Measurements from ENCODE around the gene TFAP2E.

Gene TFAP2E

GRCh38 chr1:35594005-35594760 lies 21.1 kb downstream of the TFAP2E start:
- DNase-seq (ENCODE audit: low read depth in 1 of 2, low spot score in 1 of 2): no peak

- no peak for DNase-seq (ENCODE audit: low read depth in 1 of 2, low spot score in 1 of 2)
Measured at GRCh38 chr1:35595684-35596083, 22.6 kb downstream of the TFAP2E start.

GRCh38 chr1:35597870-35598269 lies 24.8 kb downstream of the TFAP2E start:
- no peak for DNase-seq (ENCODE audit: low read depth in 1 of 2, low spot score in 1 of 2)

GRCh38 chr1:35598895-35599294 lies 25.8 kb downstream of the TFAP2E start:
- no peak for DNase-seq (ENCODE audit: low read depth in 1 of 2, low spot score in 1 of 2)

- DNase-seq (ENCODE audit: low read depth in 1 of 2, low spot score in 1 of 2): no peak
Measured at GRCh38 chr1:35599411-35599810, 26.3 kb downstream of the TFAP2E start.

- DNase-seq (ENCODE audit: low read depth in 1 of 2, low spot score in 1 of 2): no peak
Measured at GRCh38 chr1:35600593-35600992, 27.5 kb downstream of the TFAP2E start.

GRCh38 chr1:35603468-35603867 lies 30.4 kb downstream of the TFAP2E start:
- no peak for DNase-seq (ENCODE audit: low read depth in 1 of 2, low spot score in 1 of 2)

GRCh38 chr1:35603941-35604340 lies 30.8 kb downstream of the TFAP2E start:
- no peak for DNase-seq (ENCODE audit: low read depth in 1 of 2, low spot score in 1 of 2)

- DNase-seq (ENCODE audit: low read depth in 1 of 2, low spot score in 1 of 2): no peak
Measured at GRCh38 chr1:35605071-35605866, 32.2 kb downstream of the TFAP2E start.

- no peak for DNase-seq (ENCODE audit: low read depth in 1 of 2, low spot score in 1 of 2)
Measured at GRCh38 chr1:35605867-35606182, 32.7 kb downstream of the TFAP2E start.

- DNase-seq (ENCODE audit: low read depth in 1 of 2, low spot score in 1 of 2): no peak
Measured at GRCh38 chr1:35611655-35612054, 38.5 kb downstream of the TFAP2E start.

GRCh38 chr1:35615440-35615839 lies 42.3 kb downstream of the TFAP2E start:
- DNase-seq (ENCODE audit: low read depth in 1 of 2, low spot score in 1 of 2): no peak

- no peak for DNase-seq (ENCODE audit: low read depth in 1 of 2, low spot score in 1 of 2)
Measured at GRCh38 chr1:35619237-35620121, 46.4 kb downstream of the TFAP2E start.

- DNase-seq (ENCODE audit: low read depth in 1 of 2, low spot score in 1 of 2): no peak
Measured at GRCh38 chr1:35622510-35623178, 49.5 kb downstream of the TFAP2E start.

- no peak for DNase-seq (ENCODE audit: low read depth in 1 of 2, low spot score in 1 of 2)
Measured at GRCh38 chr1:35623832-35624231, 50.7 kb downstream of the TFAP2E start.

GRCh38 chr1:35629051-35629450 lies 55.9 kb downstream of the TFAP2E start:
- DNase-seq (ENCODE audit: low read depth in 1 of 2, low spot score in 1 of 2): no peak

GRCh38 chr1:35631396-35631795 lies 58.3 kb downstream of the TFAP2E start:
- DNase-seq (ENCODE audit: low read depth in 1 of 2, low spot score in 1 of 2): no peak

GRCh38 chr1:35633547-35633946 lies 60.4 kb downstream of the TFAP2E start:
- DNase-seq (ENCODE audit: low read depth in 1 of 2, low spot score in 1 of 2): no peak

GRCh38 chr1:35637401-35637809 lies 64.3 kb downstream of the TFAP2E start:
- no peak for DNase-seq (ENCODE audit: low read depth in 1 of 2, low spot score in 1 of 2)

GRCh38 chr1:35640380-35641232 lies 67.5 kb downstream of the TFAP2E start:
- no peak for DNase-seq (ENCODE audit: low read depth in 1 of 2, low spot score in 1 of 2)
